HG03521 (cell line): ENCODE results near the gene GNB5.
"Not testable (repeated sequence)": the region's sequence is repeated elsewhere in the genome, so short reads cannot be mapped to it uniquely, and the experiment has no call there.

Source experiments
- ATAC-seq: cut with Tn5 transposase; IDR thresholded peaks from one replicate; pipeline ENCODE4 v1.9.1; 2021; ENCODE audit warnings: mild to moderate bottlenecking, moderate library complexity; ENCODE audit not compliant: unreplicated experiment

Gene GNB5

DNA sequence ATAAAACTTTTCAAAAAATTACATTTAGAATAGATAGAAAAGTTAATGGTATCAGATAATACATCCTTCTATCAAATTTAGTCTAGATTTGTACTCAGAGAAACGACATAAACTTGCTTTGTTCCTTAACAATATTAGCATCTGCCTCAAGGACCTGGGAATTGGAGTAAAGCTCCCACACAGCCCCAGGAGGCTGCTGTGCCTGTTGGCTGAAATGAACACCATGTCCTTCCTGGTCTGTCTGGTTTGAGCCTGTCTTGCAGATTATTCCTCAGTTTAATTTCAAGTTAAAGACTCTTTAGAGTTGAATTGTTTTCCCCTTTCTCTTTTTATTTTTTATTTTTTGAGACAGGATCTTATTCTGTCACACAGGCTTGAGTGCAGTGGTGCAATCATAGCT is 19.4 kb downstream of the GNB5 start:
- no peak for ATAC-seq

DNA sequence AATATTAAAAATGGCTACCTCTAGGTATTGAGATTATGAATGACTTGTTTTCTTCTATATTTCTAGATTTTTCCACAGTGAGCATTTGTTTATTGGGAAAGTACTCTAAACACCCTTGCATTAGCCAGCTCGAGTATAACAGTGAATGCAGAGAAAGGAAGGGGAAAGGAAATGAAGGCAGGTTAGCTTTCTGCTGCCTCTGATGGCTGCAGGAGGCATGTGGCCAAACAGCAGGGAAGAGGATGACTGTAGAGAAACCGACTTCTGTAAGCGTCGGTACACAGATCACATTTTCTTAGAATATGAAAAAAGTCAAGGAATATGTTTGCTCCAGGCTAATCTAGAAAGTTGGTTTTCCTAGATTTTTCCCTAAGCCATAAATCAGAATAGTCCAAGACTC is 19.8 kb downstream of the GNB5 start:
- ATAC-seq: no peak

DNA sequence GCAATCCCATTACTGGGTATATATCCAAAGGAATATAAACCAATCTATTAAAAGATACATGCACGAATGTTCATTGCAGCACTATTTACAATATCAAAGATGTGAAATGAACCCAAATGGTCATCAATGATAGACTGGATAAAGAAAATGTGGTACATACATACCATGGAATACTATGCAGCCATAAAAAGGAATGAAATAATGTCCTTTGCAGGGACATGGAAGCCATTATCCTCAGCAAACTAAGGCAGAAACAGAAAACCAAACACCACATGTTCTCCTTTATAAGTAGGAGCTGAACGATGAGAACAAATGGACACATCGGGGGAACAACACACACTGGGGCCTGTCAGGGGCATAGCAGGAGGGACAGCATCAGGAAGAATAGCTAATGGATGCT is 21.0 kb downstream of the GNB5 start:
- ATAC-seq: not testable (repeated sequence)

DNA sequence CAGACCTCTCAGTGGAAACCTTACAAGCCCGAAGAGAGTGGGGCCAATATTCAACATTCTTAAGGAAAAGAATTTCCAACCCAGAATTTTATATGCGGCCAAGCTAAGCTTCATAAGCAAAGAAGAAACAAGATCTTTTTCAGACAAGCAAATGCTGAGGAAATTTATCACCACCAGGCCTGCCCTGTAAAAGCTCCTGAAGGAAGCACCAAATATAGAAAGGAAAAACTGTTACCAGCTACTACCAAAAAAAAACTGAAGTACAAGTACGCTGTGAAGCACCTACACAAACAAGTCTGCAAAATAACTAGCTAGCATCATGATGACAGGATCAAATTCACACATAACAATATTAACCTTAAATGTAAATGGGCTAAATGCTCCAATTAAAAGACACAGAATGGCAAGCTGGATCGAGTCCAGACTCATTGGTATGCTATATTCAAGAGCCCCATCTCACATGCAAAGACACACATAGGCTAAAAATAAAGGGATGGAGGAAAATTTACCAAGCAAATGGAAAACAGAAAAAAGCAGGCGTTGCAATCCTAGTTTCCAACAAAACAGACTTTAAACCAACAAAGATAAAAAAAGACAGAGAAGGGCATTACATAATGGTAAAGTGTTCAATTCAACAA is 25.6 kb downstream of the GNB5 start:
- not testable (repeated sequence) for ATAC-seq

DNA sequence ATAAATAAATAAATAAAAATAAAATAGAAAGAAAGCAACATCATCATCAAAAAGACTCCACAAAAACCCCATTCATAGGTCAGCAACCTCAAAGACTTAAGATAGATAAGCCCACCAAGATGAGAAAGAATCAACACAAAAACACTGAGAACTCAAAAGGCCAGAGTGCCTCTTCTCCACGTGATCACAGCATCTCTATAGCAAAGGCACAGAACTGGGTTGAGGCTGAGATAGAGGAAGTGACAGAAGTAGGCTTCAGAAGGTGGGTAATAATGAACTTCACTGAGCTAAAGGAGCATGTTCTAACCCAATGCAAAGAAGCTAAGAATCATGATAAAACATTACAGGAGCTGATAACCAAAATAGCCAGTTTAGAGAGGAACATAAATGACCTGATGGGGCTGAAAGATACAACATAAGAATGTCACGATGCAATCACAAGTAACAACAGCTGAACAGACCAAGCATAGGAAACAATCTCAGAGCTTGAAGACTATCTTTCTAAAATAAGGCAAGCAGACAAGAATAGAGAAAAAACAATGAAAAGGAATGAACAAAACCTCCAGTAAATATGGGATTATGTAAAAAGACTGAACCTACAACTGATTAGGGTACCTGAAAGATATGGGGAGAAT is 26.4 kb downstream of the GNB5 start:
- ATAC-seq: no peak

DNA sequence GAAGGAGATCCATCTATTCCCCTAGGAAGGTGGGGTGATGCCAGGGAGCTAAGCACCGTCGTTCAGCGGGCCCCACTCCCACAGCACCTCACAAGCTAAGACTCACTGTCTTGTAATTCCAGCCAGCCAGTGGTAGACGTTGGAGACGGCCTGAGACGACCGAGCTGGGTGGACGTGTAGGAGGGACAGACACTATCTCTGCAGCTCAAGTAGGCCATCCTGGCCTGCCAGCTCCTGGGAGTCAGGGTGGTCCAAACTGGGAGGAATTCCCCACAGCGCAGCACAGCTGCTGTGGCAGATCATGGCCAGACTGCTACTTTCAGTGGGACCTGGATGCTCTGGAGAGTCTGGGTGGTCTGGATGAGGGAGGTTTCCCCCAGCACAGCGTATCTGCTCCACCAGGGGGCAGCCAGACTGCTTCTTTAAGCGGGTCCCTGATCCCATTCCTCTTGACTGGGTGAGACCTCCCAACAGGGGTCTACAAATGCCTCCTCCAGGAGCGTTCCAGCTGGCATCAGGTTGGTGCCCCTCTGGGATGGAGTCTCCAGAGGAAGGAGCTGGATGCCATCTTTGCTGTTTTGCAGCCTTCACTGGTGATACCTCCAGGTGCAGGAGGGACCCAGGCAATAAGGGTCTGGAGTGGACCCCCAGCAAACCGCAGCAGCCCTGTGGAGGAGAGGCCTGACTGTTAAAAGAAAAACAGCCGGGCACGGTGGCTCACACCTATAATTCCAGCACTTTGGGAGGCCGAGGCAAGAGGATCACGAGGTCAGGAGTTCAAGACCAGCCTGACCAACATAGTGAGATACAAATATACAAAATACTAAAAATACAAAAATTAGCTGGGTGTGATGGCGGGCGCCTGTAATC is 27.6 kb downstream of the GNB5 start:
- no peak for ATAC-seq

DNA sequence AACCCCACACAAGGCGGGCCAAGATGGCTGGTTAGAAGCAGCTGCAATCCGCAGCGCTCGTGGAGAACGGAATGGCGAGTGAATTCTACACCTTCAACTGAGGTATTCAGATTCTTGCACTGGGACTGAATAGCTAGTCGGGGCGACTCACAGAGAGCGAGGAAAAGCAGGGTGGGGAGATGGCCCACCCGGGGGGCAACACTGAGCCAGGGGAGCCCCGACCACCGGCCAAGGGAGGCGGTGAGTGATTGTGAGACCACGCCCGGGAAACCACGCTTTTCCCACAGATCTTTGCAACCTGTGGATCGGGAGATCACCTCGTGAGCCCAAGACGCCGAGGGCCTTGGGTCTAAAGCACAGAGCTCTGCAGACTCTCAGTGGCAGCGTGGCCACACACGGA is 28.3 kb downstream of the GNB5 start:
- no peak for ATAC-seq

DNA sequence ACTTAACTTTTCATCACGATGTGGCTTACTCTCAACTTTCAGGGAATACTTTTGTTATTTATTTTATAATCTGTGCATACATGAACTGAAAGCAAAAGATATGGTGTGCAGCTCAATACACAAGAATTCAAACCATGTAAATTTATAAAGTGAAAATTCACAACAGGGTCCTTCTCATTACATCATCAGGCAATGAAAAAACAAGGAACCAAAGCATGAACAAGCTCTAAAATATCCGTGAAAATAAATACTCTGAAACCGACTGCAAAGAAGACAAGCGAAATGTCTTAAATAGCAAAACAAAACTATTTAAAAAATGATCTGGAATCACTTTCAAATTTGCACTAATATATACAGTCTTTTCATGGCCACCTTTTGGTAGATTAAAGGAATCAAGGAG is 28.9 kb downstream of the GNB5 start:
- no peak for ATAC-seq

DNA sequence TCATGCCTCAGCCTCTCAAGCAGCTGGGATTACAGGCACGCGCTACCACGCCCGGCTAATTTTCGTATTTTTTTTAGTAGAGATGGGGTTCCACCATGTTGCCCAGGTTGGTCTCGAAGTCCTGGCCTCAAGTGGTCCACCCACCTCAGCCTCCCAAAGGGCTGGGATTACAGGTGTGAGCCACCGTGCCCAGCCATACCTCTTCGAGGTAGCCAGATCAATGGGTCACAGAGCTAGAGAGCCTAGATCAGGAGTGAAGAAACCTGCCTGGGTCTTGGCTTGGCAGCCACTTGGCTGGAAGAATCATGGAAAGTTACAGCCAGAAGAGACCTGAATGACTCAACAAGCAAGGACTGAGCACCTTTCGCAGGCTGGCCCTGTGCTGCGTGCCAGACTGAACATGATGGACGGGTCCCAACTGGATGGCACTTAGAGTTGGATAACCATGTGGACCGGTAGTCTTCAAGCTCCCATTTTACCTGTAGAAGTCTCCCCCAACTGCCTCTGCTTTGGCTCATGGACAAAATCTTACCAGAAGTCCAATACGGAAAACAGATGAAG is 29.7 kb downstream of the GNB5 start:
- no peak for ATAC-seq

DNA sequence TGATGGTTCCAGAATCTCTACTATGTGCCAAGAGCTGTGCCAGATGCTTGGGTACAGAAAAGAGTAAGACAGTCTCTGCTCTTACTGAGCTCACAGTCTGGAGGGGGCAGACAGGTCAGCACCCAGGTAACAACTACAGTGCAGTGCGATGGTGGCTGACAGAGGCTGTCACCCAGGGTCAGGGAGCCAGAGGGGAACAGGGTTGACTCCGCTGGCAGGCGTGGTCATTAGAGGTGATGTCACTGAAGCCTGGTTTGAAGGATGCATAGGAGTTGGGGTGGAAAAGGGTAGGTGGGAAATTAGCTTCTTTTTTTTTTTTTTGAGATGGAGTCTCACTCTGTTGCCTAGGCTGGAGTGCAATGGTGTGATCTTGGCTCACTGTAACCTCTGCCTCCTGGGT is 31.5 kb downstream of the GNB5 start:
- ATAC-seq: no peak

DNA sequence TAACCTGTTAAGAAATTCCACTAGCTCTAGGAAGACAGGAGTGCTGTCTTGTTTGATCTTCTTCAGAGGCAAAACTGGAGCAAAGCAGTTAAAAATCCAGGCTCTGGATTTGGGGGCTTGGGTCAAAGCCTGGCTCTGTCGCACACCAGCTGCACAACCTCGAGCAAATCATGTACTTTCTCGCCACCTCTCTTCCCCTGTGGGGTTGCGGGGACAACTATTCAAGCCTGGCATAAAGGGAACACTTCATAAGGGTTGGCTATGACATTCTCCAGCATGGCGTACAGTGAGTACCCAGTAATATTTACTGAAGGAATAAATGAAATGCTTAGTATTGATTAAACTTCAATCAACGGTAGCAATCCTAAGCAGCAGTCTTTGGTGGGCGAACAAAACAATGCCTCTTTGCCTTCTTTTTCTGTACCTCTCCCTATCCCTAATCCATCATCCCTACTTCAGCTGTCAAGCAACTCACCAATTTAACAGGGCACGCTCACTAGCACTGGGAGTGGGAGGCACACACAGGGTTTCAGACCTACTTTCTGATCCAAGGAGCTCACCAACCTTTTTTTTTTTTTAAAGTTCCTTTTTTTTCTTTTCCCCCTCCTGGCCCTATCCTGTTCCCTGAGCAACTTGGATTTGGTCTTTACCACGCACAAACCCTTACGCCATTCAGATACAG is 33.0 kb downstream of the GNB5 start:
- ATAC-seq: no peak

DNA sequence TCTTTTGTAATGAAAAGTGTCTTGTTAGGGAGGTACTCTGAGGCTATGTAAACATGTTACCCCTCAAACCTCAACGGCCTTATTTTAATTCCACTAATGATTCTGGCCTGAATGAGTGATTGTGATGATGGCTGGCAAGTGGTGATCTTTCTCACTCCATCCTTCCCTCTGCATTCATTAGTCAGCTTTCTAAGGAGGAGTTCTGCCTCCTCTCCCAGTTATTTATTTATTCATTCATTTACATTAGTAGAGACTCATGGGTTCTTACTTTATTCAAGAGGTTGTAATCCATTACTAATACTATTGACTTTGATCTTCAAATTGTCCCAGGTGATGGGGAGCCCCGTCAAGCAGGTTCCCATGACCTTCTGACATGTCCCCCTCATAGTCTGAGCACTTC is 35.3 kb downstream of the GNB5 start:
- no peak for ATAC-seq

DNA sequence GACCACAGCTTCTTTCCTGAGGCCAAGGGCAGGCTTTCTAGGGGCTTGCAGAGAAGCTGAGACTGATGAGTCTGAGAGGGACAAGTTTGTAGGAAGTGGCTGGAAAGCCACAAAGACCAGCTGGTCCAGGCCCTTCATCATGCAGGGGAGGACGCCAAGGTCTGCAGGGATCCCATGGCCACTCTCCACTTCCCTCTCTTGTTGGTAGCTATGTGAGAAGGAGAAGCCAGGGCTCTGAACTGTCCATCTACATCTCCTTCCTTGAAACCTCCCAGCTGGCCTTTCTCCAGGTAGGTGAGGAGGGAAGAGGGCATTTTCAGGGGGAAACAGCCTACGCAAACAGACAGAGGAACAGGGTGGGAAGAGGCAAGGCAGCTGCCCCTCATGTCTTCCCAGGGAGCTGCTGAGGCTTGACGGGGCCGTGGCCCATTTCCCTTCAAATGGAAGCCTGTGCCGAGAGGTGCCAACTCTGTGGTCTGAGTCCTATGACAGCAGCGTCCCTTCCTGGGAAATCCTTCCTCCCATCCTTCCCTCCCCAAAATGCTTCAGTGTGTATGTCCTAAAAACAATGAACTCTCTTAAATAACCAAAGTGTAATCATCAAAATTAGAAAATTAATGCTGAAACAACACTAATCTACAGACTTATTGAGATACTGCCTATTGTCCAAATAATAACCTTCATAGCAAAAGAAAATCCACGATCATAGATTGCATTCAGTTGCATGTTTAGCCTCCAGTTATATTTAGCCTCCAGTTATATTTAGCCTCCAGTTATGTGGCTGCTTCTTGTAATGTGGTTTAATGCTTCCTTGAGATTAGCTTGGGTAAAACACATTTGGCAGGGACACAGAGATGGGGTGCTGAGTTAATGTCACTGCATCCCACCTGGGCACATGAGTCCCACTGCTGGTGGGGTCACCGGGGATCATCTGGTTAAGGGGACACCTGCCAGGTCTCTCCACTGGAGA is 36.0 kb downstream of the GNB5 start:
- no peak for ATAC-seq

DNA sequence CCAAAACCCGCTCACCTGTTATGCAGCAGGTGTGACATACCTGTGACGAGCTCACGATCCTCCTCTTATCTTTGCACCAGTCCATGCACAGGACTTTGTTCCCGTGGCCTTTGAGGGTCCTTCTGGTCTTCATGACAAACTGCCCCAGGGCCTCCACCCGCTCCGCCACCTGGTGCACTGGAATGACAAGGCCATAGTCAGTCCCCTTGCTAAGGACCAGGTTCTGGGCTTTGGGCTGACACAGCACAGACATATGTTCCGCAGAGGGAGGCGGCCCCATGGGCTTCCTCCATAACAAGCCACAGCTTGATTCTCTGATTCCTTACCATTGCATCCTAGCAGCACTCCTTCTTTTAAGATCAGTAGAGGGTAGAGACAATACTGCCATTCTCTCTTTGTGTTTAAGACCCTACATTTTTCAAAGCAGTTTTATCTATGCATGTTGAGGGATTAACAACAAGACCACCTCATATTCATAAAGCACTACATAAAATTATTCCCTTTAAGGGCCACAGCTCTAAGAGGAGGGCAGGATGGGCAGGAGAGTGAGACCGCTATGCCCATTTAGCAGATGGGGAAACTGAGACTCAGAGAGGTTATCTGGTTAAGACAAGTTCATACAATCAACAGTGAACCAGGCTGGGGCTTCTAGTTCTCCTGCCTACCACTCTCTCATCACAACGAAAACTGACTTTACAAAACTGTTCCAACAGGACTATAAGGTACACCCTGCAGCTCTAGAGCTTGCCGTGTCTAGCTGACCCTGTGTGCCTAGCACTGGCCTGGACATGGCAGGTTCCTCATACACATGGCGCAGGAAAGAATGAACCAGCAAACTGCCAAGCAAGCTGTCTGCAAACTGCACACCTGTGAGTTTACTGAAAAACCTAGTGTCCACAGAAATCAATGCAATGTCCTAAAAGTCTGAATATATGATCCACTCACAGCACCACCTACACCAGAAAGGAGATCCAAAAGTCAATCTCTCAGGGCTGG is 37.0 kb downstream of the GNB5 start:
- ATAC-seq: no peak

DNA sequence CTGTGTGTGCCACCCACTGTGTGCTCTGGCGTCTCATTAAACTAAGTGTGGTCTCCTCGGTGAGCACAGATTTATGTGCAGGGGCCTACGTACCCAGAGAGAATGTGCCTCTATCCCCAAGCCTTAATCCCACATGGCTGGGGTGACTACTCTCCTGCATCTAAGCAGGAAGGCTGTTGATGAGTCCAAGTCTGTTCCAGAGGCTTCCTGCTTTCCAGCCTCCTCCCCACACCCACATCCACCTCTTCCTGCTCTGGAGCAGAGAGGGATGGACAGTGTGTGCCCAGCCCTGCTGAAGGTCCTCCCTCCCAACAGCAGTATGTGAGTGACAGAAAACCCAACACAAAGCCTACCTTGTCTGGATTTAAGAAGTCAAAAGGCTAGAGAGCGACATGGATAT is 39.8 kb downstream of the GNB5 start:
- no peak for ATAC-seq

DNA sequence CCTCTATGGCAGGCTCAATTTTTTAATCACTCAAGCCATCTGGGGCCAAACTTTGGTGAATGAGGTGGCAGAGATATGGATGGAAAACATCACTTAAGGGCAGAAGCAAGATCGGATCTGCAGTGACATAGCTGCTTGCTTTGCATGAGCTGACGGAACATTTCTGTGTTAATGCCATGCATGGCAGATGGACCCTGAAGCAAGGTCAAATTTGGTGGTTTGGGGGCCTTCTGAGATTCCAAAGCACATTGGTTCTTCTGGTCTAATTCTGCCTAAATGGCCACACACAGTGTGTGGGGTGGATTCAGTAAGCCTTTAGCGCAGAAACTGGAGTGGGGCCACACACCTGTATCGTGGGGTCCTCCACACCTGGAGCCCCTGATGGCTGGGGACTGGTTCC is 40.3 kb downstream of the GNB5 start:
- ATAC-seq: no peak

DNA sequence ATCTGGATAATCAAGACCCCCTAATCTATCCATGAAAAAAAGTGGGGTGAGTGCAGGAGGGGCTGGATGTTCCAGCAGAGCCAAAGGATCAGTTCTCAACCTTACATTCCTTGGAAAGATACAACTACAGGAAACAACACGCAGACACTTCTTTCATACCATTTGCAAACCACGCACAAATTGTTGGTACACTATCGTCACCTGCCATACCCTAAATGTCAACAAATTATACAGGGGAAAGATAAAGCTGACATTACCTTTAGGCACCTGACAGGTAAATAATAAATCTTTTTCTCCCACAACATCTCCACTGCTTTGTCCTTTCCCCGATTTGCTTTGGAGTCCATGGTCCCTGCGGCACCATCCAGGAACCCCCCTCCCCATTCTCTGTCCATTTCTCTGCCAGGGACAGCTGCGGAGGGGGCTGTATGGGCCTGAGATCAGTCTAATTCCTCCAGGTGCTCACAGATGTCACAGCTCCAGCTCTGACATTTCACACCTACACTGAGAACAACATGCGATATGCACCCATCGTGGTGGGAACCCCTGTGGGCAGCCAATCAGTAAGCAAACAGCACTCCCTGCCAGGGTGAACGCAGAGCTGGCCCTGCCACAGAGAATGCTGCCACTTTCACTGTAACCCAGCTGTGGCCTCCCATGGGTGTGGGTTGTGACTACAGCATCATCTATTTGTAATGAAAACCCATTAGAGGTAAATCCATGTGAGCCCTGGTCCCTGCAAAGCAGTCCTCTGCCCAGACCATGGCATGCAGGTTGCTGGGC is 41.0 kb downstream of the GNB5 start:
- ATAC-seq: no peak

DNA sequence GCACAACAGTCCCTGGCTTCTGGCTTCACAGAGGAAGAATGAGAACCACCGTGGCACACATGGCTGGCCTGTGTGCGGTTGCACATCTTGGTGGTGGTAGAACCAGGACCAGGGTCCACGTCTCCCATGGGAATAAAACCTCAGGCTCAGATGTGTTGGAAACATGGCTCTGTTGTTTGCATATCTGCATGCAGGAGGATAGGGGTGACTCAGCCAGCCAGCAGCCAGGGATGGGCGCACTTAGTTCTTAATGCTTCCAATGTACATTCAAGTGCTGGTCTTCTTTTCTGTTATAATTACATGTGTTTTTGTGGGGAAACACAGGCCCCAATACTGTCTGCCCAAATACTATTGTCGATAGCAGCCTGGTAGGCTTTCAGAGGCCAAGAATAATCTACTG is 42.8 kb downstream of the GNB5 start:
- no peak for ATAC-seq
